KMS-11 (cell line): ENCODE results near the gene CD99L2.
"Not testable (repeated sequence)": the region's sequence is repeated elsewhere in the genome, so short reads cannot be mapped to it uniquely, and the experiment has no call there.

Experiments used
- H2AFZ ChIP-seq: fragments of 200-600 bp; sonication (generic); 2 replicates; pipeline ENCODE4 v1.6.1; 2016; ENCODE audit warnings: antibody characterized with exemption, mixed run types, low read depth
- H3K27ac ChIP-seq: fragments of 200-600 bp; sonication (generic); 2 replicates; pipeline ENCODE4 v1.6.1; 2016; ENCODE audit warnings: mild to moderate bottlenecking, mixed run types
- H3K27me3 ChIP-seq: fragments of 200-600 bp; sonication (generic); 2 replicates; pipeline ENCODE4 v1.6.1; 2017; ENCODE audit warnings: mild to moderate bottlenecking, low read depth, mixed run types, moderate library complexity; ENCODE audit not compliant: insufficient read depth
- H3K36me3 ChIP-seq: fragments of 200-600 bp; sonication (generic); 2 replicates; pipeline ENCODE4 v1.6.1; 2017; ENCODE audit warnings: mild to moderate bottlenecking, mixed run types; ENCODE audit not compliant: insufficient read depth
- H3K4me1 ChIP-seq: fragments of 200-600 bp; sonication (generic); 2 replicates; pipeline ENCODE4 v1.6.1; 2016; ENCODE audit warnings: mild to moderate bottlenecking, low read depth, mixed run types; ENCODE audit not compliant: poor library complexity, severe bottlenecking
- H3K4me2 ChIP-seq: fragments of 200-600 bp; sonication (generic); 2 replicates; pipeline ENCODE4 v1.7.0; 2016; ENCODE audit warnings: mild to moderate bottlenecking, mixed run types
- H3K4me3 ChIP-seq: fragments of 200-600 bp; sonication (generic); IDR thresholded peaks from 2 replicates; pipeline ENCODE4 v1.6.1; 2017; ENCODE audit warnings: low read depth, low read length, mixed read lengths; ENCODE audit not compliant: insufficient read depth
- H3K79me2 ChIP-seq: fragments of 200-600 bp; sonication (generic); 2 replicates; pipeline ENCODE4 v1.6.1; 2016; ENCODE audit warnings: low read depth, mixed run types; ENCODE audit not compliant: insufficient read depth
- H3K9ac ChIP-seq: fragments of 200-600 bp; sonication (generic); 2 replicates; pipeline ENCODE4 v1.6.1; 2016; ENCODE audit warnings: mild to moderate bottlenecking, mixed run types
- H4K20me1 ChIP-seq: fragments of 200-600 bp; sonication (generic); 2 replicates; pipeline ENCODE4 v1.6.1; 2016; ENCODE audit warnings: mild to moderate bottlenecking, mixed run types; ENCODE audit not compliant: insufficient read depth
- TF ChIP-seq, protein P1 (sequence below): fragments of 200-600 bp; sonication (generic); conservative IDR thresholded peaks from 2 replicates; pipeline ENCODE4 v1.6.1; 2017; ENCODE audit warnings: low read depth, mild to moderate bottlenecking, antibody characterized with exemption, low read length, moderate library complexity, mixed read lengths

The CD99L2 gene

DNA sequence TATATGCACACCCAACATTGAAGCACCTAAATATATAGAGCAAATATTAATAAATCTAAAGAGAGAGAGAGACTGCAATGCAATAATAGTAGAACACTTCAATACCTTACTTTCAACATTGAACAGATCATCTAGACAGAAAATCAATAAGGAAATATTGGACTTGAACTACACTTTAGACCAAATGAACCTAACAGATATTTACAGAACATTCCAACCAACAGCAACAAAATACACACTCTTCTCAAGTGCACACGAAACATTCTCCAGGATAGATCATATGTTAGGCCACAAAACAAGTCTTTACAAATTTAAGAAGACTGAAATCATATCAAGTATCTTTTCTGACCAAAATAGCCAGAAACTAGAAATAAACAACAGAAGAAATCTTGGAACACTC, 66.6 kb downstream of the CD99L2 start:
- no peak overlapping the region for H3K4me3 ChIP-seq
- H3K79me2 ChIP-seq, result no peaks in the 10 kb centered on the region
- no peaks in the 10 kb centered on the region for H3K27me3 ChIP-seq
- no peak overlapping the region for H2AFZ ChIP-seq
- H3K4me2 ChIP-seq, result no peak overlapping the region
- no peaks in the 10 kb centered on the region for H4K20me1 ChIP-seq
- no peaks in the 10 kb centered on the region for H3K4me1 ChIP-seq
- H3K36me3 ChIP-seq, result no peaks in the 10 kb centered on the region
- no peak overlapping the region for H3K27ac ChIP-seq
- H3K9ac ChIP-seq, result no peak overlapping the region
- TF ChIP-seq, protein P1, sequence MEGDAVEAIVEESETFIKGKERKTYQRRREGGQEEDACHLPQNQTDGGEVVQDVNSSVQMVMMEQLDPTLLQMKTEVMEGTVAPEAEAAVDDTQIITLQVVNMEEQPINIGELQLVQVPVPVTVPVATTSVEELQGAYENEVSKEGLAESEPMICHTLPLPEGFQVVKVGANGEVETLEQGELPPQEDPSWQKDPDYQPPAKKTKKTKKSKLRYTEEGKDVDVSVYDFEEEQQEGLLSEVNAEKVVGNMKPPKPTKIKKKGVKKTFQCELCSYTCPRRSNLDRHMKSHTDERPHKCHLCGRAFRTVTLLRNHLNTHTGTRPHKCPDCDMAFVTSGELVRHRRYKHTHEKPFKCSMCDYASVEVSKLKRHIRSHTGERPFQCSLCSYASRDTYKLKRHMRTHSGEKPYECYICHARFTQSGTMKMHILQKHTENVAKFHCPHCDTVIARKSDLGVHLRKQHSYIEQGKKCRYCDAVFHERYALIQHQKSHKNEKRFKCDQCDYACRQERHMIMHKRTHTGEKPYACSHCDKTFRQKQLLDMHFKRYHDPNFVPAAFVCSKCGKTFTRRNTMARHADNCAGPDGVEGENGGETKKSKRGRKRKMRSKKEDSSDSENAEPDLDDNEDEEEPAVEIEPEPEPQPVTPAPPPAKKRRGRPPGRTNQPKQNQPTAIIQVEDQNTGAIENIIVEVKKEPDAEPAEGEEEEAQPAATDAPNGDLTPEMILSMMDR, result no peak

DNA sequence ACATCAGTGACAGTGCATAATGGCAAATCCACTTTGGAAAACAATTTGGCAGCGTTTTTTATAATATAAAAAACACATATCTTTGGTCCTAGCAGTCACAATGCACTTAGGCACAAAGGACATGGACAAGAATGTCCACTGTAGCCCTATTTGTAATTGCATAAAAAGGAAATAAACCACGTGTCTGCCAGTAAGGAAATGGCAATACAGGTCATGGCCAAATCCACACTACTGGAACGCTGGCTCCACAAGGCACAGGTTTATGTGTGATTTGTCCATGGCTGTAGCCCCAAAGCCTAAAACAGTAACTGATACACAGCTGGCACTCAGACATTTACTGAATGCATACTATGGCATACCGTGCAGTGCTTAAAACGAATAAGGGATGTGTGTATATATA, 69.7 kb downstream of the CD99L2 start:
- H3K4me2 ChIP-seq, result no peak overlapping the region
- H3K79me2 ChIP-seq, result no peaks in the 10 kb centered on the region
- H3K27ac ChIP-seq, result no peak overlapping the region
- H4K20me1 ChIP-seq, result no peaks in the 10 kb centered on the region
- H3K4me3 ChIP-seq, result no peak overlapping the region
- H3K36me3 ChIP-seq, result no peaks in the 10 kb centered on the region
- no peaks in the 10 kb centered on the region for H3K27me3 ChIP-seq
- no peak overlapping the region for H2AFZ ChIP-seq
- H3K9ac ChIP-seq, result no peak overlapping the region
- TF ChIP-seq, protein P1, result no peak
- no peaks in the 10 kb centered on the region for H3K4me1 ChIP-seq

DNA sequence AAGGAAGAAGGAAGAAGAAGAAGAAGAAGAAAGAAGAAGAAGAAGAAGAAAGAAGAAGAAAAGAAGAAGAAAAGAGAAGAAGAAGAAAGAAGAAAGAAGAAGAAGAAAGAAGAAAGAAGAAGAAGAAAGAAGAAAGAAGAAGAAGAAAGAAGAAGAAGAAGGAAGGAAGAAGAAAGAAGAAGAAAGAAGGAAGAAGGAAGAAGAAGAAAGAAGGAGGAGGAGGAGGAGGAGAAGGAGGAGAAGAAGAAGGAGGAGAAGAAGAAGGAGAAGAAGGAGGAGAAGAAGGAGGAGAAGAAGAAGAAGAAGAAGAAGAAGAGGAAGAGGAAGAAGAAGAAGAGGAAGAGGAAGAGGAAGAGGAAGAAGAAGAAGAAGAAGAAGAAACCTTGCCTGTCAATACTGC, 74.1 kb downstream of the CD99L2 start:
- H2AFZ ChIP-seq, H3K27ac ChIP-seq, H3K36me3 ChIP-seq, H4K20me1 ChIP-seq, H3K4me1 ChIP-seq, H3K27me3 ChIP-seq, H3K79me2 ChIP-seq, H3K4me3 ChIP-seq, H3K9ac ChIP-seq, H3K4me2 ChIP-seq: not testable (repeated sequence)

DNA sequence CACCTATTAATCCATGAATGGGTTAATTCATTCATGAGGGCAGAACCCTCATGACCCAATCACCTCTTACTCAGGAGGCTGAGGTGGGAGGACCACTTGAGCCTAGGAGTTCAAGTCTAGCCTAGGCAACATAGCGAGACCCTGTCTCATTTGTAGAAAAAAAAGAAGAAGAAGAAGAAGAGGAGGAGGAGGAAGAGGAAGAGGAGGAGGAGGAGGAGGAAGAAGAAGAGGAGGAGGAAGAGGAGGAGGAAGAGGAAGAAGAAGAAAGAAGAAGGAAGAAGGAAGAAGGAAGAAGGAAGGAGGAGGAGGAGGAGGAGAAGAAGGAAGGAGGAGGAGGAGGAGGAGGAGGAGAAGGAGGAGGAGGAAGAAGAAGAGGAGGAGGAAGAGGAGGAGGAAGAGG, 74.6 kb downstream of the CD99L2 start:
- H3K27ac ChIP-seq, H4K20me1 ChIP-seq, H3K4me1 ChIP-seq, H3K4me2 ChIP-seq, H3K27me3 ChIP-seq, H2AFZ ChIP-seq, H3K79me2 ChIP-seq, H3K4me3 ChIP-seq, H3K9ac ChIP-seq, H3K36me3 ChIP-seq: not testable (repeated sequence)

DNA sequence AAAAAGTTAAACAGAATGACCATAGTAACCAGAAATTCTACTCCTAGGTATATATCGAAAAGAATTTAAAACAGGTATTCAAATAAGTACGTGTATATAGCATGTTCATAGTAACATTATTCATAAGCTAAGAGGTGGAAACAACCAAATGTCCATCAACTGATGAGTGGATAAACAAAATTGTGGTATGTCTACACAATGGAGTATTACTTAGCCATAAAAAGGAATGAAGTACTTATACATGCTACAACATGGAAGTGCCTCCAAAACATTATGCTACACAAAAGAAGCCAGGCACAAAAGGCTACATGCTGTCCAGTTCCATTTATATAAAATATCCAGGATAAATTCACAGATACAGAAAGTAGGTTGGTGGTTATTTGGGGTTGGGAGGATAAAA, 76.5 kb downstream of the CD99L2 start:
- H3K4me2 ChIP-seq, result no peak overlapping the region
- no peaks in the 10 kb centered on the region for H3K4me1 ChIP-seq
- no peaks in the 10 kb centered on the region for H4K20me1 ChIP-seq
- no peak overlapping the region for H2AFZ ChIP-seq
- no peaks in the 10 kb centered on the region for H3K79me2 ChIP-seq
- no peak overlapping the region for H3K27ac ChIP-seq
- no peak overlapping the region for H3K4me3 ChIP-seq
- no peak overlapping the region for H3K9ac ChIP-seq
- TF ChIP-seq, protein P1, result no peak
- H3K27me3 ChIP-seq, result no peaks in the 10 kb centered on the region
- no peaks in the 10 kb centered on the region for H3K36me3 ChIP-seq
